ENCODE measurements around the gene DHX30.

DHX30 gene

GRCh38 chr3:47804577-47804976, 1.6 kb downstream of the DHX30 start:
- no peak for DNase-seq

DNA sequence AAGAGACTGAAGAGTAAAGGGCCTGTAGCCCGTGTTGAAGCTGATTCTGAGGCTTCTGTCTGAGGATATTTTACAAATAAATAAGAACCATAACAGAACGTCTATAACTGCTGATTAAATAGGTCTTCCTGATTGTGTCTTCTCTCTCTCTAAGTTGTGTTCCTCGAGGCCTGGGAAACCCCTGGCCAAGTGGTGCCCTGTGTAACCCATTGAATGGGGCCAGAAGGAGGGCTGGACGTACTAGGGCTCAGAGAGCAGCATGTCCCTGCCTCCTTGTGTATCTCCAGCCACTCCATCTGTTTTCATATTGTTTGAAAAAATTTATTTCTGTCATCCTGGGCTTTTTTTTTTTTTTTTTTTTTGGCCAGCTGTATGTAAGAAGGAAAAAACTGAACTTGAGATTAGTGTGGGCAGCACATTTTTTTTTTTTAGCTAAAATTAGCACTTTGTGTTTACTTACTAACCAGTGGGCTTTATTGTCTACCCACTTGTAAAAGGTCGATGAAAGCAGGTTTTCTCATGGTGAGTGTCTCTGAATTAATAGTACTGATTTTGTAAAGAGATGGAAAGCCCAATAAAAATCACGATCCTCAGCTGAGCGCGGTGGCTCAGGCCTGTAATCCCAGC, 10.7 kb downstream of the DHX30 start:
- no peak for DNase-seq

DNA sequence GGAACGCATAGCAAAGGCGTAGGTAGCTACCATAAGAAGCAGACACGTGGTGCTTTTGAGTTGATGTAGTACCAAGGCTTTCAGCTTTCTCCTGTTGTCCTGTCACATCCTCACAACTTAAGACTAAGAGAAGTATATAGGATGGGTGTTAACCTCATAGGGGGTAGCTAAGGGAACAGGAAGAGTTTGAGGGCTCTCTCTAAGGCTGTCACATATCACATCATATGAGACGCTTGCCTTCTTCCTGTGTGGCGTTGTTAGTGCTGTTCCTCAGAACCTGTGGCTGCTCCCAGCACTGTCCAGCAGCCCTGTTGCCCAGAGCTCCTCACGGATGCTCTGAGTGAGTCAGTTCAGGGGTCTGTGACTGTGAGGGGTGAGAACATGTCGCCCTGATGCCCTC, 14.7 kb downstream of the DHX30 start:
- no peak for DNase-seq

GRCh38 chr3:47824541-47825473, 21.9 kb downstream of the DHX30 start:
- DNase-seq: peak; percentile 80

GRCh38 chr3:47825590-47825989, 22.7 kb downstream of the DHX30 start:
- no peak for DNase-seq

GRCh38 chr3:47829482-47829881, 26.5 kb downstream of the DHX30 start:
- peak; percentile 7 for DNase-seq

GRCh38 chr3:47836986-47837385, 34.0 kb downstream of the DHX30 start:
- DNase-seq: no peak

DNA sequence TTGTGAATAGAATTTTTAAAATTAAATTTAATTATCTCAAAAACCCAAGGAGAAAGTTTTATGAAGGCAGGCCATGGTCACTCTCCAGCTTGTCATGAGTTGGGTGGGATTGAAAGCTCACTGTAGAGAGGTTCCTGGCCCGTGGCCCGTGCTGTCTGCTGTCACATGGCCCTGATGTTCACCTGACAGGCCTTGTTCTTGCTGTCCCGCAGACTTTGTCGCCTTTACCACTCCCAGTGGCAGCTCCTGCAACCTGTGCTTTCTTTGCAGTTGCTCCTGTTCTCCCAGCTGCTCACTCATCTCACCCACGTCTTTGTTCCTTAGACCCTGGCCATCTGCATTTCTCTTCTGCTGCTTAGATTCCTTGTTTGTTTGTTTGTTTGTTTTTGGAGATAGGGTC, 35.6 kb downstream of the DHX30 start:
- no peak for DNase-seq

DNA sequence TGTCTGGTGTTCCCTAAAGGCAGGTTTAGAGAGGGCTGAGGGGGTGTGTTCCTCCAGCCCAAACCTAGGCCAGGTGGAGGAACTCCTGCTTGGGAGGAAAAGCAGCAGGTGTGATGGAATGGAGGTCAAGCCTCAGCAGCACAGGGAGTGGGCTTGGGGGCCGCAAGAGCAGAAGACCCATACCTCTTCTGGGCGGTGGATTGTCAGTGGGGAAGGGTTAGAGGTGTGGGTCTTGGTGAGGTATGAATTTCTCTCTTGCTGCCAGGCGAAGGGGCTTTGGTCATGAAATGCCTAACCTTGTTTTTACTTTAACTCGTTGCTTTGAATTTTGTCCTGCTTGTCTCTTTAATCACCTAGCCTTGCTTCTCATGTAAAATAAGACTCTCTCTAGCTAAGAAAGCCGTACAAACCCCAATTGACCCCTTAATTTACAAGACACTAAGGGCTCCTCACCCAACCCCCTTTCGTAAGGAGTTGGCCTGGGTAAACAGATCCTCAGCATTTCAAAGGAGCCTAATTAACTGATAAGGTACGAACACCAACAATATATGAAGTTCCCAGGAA, 38.9 kb downstream of the DHX30 start:
- no peak for DNase-seq

DNA sequence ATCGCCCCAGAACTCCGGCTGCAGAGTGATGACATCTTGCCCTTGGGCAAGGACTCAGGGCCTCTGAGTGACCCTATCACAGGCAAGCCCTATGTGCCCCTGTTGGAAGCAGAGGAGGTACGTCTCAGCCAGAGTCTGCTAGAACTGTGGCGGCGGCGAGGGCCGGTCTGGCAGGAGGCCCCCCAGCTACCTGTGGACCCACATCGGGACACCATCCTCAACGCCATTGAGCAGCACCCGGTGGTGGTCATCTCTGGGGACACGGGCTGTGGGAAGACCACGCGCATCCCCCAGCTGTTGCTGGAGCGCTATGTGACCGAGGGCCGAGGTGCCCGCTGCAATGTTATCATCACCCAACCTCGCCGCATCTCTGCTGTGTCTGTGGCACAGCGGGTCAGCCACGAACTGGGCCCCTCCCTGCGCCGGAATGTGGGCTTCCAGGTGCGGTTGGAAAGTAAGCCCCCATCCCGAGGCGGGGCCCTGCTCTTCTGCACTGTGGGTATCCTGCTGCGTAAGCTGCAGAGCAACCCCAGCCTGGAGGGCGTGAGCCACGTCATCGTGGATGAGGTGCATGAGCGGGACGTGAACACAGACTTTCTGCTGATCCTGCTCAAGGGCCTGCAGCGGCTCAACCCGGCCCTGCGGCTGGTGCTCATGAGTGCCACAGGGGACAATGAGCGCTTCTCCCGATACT, 43.4 kb downstream of the DHX30 start:
- no peak for DNase-seq

DNA sequence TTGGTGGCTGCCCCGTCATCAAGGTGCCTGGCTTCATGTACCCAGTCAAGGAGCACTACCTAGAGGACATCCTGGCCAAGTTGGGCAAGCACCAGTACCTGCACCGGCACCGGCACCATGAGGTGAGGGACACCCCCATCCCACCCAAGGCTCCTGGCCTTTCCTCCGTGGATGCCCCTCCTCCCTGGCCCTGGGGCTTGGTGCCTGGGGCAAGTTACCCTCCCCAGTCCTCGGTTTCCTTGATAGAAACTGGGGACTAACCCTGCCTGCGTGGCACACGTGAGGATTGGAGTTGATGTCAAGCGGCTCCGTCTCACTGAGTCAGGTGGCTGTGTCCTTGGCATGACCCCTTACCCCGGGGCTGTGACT, 43.9 kb downstream of the DHX30 start:
- no peak for DNase-seq

DNA sequence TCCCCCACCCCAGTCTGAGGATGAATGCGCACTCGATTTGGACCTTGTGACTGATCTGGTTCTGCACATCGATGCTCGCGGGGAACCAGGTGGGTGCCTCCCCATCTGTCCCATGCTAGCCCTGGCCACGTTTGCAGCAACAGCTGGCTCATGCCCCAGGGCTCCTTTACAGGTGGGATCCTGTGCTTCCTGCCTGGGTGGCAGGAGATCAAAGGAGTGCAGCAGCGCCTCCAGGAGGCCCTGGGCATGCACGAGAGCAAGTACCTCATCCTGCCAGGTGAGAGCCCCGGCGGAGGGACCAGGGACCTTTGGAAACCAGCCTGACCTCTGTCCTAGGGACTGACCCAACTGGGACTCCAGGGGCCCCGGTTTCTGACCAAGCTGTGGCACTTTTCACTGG, 44.3 kb downstream of the DHX30 start:
- DNase-seq: no peak

GRCh38 chr3:47847801-47848518, 45.0 kb downstream of the DHX30 start:
- no peak for DNase-seq

- no peak for DNase-seq
These were observed 45.7 kb downstream of the DHX30 start for GRCh38 chr3:47848599-47849117.

DNA sequence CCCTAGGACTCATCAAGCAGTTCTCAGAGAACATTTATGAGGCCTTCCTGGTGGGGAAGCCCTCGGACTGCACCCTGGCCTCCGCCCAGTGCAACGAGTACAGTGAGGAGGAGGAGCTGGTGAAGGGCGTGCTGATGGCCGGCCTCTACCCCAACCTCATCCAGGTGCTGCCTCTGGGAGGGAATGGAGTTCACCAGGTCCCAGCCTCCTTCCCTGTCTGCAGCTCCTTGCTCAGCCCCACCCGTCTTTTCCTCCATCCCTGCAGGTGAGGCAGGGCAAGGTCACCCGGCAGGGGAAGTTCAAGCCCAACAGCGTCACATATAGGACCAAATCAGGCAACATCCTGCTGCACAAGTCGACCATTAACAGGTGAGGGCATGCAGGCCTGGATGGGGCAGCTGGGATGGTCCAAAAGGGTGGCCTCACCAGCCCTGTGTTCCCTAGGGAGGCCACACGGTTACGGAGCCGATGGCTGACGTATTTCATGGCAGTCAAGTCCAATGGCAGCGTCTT, 46.3 kb downstream of the DHX30 start:
- no peak for DNase-seq

- DNase-seq: no peak
These were observed 47.0 kb downstream of the DHX30 start for GRCh38 chr3:47849699-47850563.

DNA sequence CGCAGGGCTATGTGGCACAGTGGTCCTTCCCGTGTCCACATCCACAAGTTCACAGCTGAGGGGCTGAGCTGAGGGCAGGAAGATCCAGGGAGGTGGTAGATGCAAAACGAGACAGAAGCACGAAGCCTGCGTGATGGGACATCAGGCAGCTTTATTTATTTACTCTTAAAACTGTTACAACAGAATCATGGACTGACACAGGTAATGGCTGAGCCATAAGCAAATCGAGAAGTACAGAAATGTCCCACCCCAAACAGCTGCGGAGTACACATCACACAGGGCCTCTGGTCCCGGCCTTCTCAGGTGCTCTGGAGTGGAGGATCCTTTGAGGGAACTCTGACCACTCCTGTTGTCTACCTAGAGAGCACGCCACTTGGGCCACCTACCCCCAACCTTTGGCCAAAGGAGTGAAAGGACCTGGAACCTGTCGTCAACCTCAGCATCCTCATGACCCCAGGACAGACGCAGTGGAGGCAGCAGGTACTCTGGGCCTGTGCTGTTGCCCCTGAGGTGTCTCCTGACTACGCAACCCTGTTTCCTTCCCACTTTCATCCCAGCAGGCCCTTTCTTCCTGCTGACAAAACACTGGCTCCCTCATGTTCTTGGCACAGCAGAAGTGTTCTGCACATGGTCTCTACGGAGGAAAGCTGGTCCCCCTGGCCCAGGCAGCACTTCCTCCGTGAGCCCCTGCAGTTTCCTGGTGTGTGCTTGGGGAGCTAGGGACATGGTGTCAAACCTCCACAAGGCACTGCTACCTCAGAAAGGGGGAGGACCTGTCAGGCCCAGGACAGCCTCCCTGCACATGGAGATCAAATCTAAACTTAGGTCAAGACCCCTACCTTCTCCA, 47.8 kb downstream of the DHX30 start:
- no peak for DNase-seq

- DNase-seq: no peak
These were observed 49.1 kb downstream of the DHX30 start for GRCh38 chr3:47851888-47852603.
